Hepatocyte (in vitro differentiated cells): ENCODE results near the gene CCDC158.

Experiments
- CTCF ChIP-seq: fragments of 200-600 bp; sonication (generic); IDR thresholded peaks from 2 replicates; pipeline ENCODE4 v1.5.1; 2016; ENCODE audit warnings: antibody characterized with exemption, mild to moderate bottlenecking; ENCODE audit not compliant: poor library complexity
- EZH2 ChIP-seq: fragments of 200-600 bp; sonication (generic); IDR thresholded peaks from 2 replicates; pipeline ENCODE4 v1.6.1; 2016; ENCODE audit warnings: antibody characterized with exemption, mild to moderate bottlenecking, borderline replicate concordance
- EZH2phosphoT487 ChIP-seq: fragments of 200-600 bp; sonication (generic); IDR thresholded peaks from one replicate; pipeline ENCODE4 v1.6.1; 2018; ENCODE audit warnings: antibody characterized with exemption, mild to moderate bottlenecking, low read depth, moderate library complexity; ENCODE audit not compliant: unreplicated experiment, severe bottlenecking

GRCh38 chr4:76364763-76365162, 56.2 kb downstream of the CCDC158 start:
- TF ChIP-seq CTCF, result no peak
- no peak for TF ChIP-seq EZH2
- no peak for TF ChIP-seq EZH2phosphoT487
